LHCN-M2 (cell line): Measurements from ENCODE around the gene ZNF680. TPM values are rescaled to one million over a fixed set of nuclear protein-coding genes. Genes with fewer than 3 reads are reported as not detected.

ENCODE experiments used
- total RNA-seq: library from RNA; depleted of rRNA; stranded (reverse); fragments of >200 nt; gene quantifications from 2 replicates; pipeline ENCODE4 v1.2.3, GENCODE V29; 2014; rRNA removed

The ZNF680 gene
- total RNA-seq, 1 experiment from 2014 or later: 21.6 TPM

Other genes with a start within 250 kb of the ZNF680 start
- gene ZNF736, start 249.1 kb downstream of the ZNF680 start, total RNA-seq: 11.0 and 13.1 TPM in 2 replicates
- gene ZNF107, start 103.1 kb upstream of the ZNF680 start, total RNA-seq: 10.5 and 11.3 TPM in 2 replicates
- 9.1 and 11.3 TPM in 2 replicates for gene ZNF138, start 231.4 kb upstream of the ZNF680 start, total RNA-seq